ENCODE measurements around the gene SLCO2A1.

The SLCO2A1 gene

GRCh38 chr3:133917144-133917543, 112.6 kb downstream of the SLCO2A1 start:
- no peak overlapping the region for H3K4me3 ChIP-seq
- TF ChIP-seq, protein P1, sequence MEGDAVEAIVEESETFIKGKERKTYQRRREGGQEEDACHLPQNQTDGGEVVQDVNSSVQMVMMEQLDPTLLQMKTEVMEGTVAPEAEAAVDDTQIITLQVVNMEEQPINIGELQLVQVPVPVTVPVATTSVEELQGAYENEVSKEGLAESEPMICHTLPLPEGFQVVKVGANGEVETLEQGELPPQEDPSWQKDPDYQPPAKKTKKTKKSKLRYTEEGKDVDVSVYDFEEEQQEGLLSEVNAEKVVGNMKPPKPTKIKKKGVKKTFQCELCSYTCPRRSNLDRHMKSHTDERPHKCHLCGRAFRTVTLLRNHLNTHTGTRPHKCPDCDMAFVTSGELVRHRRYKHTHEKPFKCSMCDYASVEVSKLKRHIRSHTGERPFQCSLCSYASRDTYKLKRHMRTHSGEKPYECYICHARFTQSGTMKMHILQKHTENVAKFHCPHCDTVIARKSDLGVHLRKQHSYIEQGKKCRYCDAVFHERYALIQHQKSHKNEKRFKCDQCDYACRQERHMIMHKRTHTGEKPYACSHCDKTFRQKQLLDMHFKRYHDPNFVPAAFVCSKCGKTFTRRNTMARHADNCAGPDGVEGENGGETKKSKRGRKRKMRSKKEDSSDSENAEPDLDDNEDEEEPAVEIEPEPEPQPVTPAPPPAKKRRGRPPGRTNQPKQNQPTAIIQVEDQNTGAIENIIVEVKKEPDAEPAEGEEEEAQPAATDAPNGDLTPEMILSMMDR (IDR thresholded peaks at IDR 0.05): no peak
- DNase-seq (ENCODE audit: low spot score): no peak
- no peak overlapping the region for H3K27ac ChIP-seq

DNA sequence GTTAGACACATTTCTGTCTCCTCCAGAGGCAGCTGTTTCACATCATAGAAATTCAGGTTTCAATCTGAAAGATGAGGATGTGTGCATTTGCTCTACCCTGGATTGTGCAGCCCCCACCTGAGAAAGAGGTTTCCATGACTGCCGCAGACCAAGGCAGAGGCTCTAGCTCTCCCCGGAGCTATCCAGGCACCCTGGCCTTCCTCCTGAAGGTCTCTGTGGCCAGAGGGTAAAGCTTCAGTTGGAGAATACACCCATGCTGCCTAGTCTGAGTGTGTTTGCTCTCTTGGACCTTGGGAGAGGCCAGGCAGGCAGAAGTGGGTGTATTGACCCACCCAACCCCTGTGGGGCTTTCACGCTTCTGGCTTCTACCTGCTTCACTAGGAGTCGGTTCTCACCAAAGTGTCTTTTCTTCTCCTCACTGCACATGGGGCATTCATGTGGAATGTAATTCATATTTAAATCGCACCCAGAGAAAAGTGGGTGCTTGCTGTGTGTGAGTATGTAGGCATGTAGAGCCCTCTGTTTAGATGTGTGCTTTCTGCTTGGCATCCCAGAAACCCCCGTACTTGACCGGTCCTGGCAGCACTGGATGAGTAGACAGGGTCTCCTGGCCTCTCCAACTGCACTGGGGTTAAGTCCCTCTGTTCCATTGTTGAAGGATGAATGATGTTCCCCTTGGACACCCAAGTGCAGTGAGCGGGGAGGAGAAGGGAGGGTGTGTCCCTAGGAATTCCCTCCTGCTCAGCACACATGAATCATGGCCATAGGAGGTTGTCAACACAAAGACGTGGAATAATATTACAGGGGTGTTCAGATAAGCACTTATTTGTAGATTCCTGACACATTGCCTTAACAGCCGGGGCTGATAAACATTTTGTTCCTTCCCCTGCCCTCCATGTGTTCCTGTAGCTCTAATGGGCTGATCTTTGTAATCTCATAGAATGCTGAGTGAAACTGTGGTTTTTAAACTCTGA, 113.8 kb downstream of the SLCO2A1 start:
- DNase-seq (ENCODE audit: low spot score): no peak
- TF ChIP-seq, protein P1 (IDR thresholded peaks at IDR 0.05): no peak
- no peak overlapping the region for H3K4me3 ChIP-seq
- H3K27ac ChIP-seq: no peak overlapping the region

DNA sequence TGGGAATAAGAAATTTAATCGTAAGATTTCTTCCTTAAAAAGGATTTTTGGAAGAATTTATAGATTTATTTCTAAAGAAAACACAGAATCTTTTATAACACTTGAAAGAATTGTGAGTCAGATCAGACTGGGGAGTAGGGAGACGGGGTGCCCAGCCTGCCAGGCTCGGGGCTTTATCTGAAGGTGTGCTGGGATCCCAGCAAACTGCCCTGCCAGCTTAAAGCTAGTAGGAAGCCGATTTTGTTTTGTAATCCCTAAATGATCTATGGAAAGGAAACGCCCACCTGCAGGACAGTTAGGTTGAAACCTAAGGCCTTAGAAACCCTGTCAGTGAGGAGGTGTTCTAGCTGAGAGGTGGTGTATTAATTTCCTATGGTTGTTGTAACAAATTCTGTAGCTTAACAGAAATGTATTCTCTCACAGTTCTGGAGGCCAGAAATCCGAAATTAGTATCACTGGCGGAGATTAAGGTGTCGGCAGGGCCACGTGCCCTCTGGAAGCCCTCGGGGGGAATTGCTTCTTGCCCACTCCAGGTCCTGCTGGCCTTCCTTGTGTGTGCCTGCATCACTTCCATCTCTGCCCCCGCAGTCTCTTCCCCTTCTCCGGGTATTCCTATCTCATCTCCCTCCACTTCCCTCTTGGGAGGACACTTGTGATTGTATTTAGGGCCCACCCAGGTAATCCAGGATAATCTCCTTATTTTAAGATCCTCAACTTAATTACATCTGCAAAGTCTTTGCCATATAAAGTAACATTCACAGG, 114.7 kb downstream of the SLCO2A1 start:
- Histone ChIP-seq H3K27ac (no peak overlapping the region), H3K4me3 (no peak overlapping the region)
- DNase-seq (ENCODE audit: low spot score): no peak
- TF ChIP-seq, protein P1 (IDR thresholded peaks at IDR 0.05): no peak

DNA sequence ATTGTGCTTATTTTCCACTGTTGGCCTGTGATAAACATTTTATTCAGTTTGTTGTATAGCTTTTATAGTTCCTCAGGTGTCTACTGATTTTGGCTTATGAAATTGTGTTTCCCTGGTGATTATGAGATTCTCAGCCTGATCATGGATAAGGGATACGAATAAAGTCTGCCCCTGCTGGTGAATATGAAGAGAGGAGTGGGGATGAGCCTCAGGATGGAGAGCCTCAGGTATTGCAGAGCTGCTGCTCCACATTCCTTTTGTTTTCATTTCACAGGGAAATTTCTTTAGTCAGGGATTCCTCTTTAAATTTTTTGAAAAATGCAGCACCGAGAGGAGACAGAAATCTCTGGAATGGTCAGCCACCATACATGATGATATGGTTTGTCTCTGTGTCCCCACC, 119.3 kb downstream of the SLCO2A1 start:
- TF ChIP-seq, protein P1 (IDR thresholded peaks at IDR 0.05): no peak
- Histone ChIP-seq H3K27ac (no peak overlapping the region), H3K4me3 (no peak overlapping the region)
- DNase-seq (ENCODE audit: low spot score): no peak

GRCh38 chr3:133905376-133905775, 124.3 kb downstream of the SLCO2A1 start:
- TF ChIP-seq, protein P1 (IDR thresholded peaks at IDR 0.05): no peak
- no peak overlapping the region for H3K27ac ChIP-seq
- DNase-seq (ENCODE audit: low spot score): no peak
- no peak overlapping the region for H3K4me3 ChIP-seq

DNA sequence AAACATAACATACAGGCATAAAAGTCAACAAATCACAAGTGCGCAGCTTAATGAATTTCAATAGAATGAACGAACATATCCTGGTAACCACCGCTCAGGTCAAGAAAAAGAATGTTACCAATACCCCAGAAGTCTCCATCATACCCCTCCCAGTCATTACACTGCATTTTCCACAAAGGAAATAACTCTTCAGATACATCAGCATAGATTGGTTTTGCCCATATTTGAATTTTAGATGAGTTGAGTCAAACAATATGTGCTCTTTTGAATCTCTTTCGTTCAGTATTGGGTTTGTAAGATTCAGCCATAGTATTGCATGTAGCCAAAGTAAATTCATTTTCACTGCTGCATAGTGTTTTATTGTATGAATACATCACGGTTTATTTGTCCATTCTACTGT, 127.9 kb downstream of the SLCO2A1 start:
- TF ChIP-seq, protein P1 (IDR thresholded peaks at IDR 0.05): no peak
- no peak for DNase-seq (ENCODE audit: low spot score)
- H3K4me3 ChIP-seq: no peak overlapping the region
- no peak overlapping the region for H3K27ac ChIP-seq
